Liver (tissue), 9 donors: ENCODE measurements around the gene GXYLT1. TPM values are rescaled to one million over a fixed set of nuclear protein-coding genes. Genes with fewer than 3 reads are reported as not detected.

Experiments used
- DNase-seq: peaks from one replicate; pipeline ENCODE4 v3.0.0-alpha.2; 2017; ENCODE audit warnings: low spot score
- H3K27ac ChIP-seq, 2 donors: one replicate each; pipeline ENCODE4 v1.7.0; 2013; ENCODE audit warnings: inconsistent platforms in 2 of 2, low read length in 2 of 2, control low read depth in 1 of 2, low read depth in 1 of 2, mild to moderate bottlenecking in 1 of 2
- H3K27me3 ChIP-seq, 4 donors: one replicate each; pipeline versions ENCODE4 v1.6.1 to v1.7.0; 2013; ENCODE audit warnings: low read length in 3 of 4, inconsistent platforms in 1 of 4, mild to moderate bottlenecking in 1 of 4, moderate library complexity in 1 of 4; ENCODE audit not compliant: control insufficient read depth in 4 of 4, insufficient read depth in 4 of 4
- H3K36me3 ChIP-seq, 4 donors: one replicate each; pipeline versions ENCODE4 v1.6.1 to v1.7.0; 2013; ENCODE audit warnings: low read length in 3 of 4, mild to moderate bottlenecking in 3 of 4, low read depth in 1 of 4, moderate library complexity in 1 of 4; ENCODE audit not compliant: control insufficient read depth in 4 of 4, insufficient read depth in 3 of 4
- H3K4me1 ChIP-seq, 4 donors: one replicate each; pipeline versions ENCODE4 v1.6.1 to v1.7.0; 2013; ENCODE audit warnings: low read length in 3 of 4, mild to moderate bottlenecking in 3 of 4, moderate library complexity in 1 of 4; ENCODE audit not compliant: control insufficient read depth in 4 of 4, insufficient read depth in 4 of 4
- H3K4me3 ChIP-seq, 3 donors: one replicate each; pipeline versions ENCODE4 v1.6.1 to v1.7.0; 2013; ENCODE audit warnings: low read length in 3 of 3, control low read depth in 1 of 3, low read depth in 1 of 3, mild to moderate bottlenecking in 1 of 3
- H3K9ac ChIP-seq, 2 donors: one replicate each; pipeline ENCODE4 v1.7.0; 2013; ENCODE audit warnings: low read length in 2 of 2, mild to moderate bottlenecking in 2 of 2, moderate library complexity in 2 of 2, control low read depth in 1 of 2, low read depth in 1 of 2
- H3K9me3 ChIP-seq, 4 donors: one replicate each; pipeline versions ENCODE4 v1.6.1 to v1.7.0; 2013; ENCODE audit warnings: low read length in 3 of 4; ENCODE audit not compliant: control insufficient read depth in 4 of 4
- ATF3 ChIP-seq: IDR thresholded peaks from 2 replicates; pipeline ENCODE4 v1.6.1; 2016; ENCODE audit warnings: antibody characterized with exemption
- EGR1 ChIP-seq, 2 donors: IDR thresholded peaks; 2 replicates each; pipeline ENCODE4 v1.6.1; 2016 to 2018; ENCODE audit warnings: antibody characterized with exemption in 2 of 2, low read depth in 2 of 2
- FOXA1 ChIP-seq: IDR thresholded peaks from 2 replicates; pipeline ENCODE4 v1.6.1; 2016; ENCODE audit warnings: antibody characterized with exemption
- FOXA2 ChIP-seq: IDR thresholded peaks from 2 replicates; pipeline ENCODE4 v1.6.1; 2016; ENCODE audit warnings: antibody characterized with exemption
- GABPA ChIP-seq, 2 donors: IDR thresholded peaks in 1 of 2; conservative IDR thresholded peaks in 1 of 2; 2 replicates each; pipeline ENCODE4 v1.6.1; 2016; ENCODE audit warnings: antibody characterized with exemption in 2 of 2, mild to moderate bottlenecking in 1 of 2, moderate library complexity in 1 of 2
- HNF4A ChIP-seq, 2 donors: conservative IDR thresholded peaks; 2 replicates each; pipeline ENCODE4 v1.6.1; 2016; ENCODE audit warnings: antibody characterized with exemption in 2 of 2, mild to moderate bottlenecking in 2 of 2
- HNF4G ChIP-seq: IDR thresholded peaks from 2 replicates; pipeline ENCODE4 v1.6.1; 2016; ENCODE audit warnings: antibody characterized with exemption
- JUND ChIP-seq, 2 donors: IDR thresholded peaks; 2 replicates each; pipeline ENCODE4 v1.6.1; 2016; ENCODE audit warnings: antibody characterized with exemption in 2 of 2
- MAX ChIP-seq: IDR thresholded peaks from 2 replicates; pipeline ENCODE4 v1.6.1; 2016; ENCODE audit warnings: antibody characterized with exemption
- NR2F2 ChIP-seq: IDR thresholded peaks from 2 replicates; pipeline ENCODE4 v1.6.1; 2016; ENCODE audit warnings: antibody characterized with exemption
- RAD21 ChIP-seq, 2 donors: IDR thresholded peaks; 2 replicates each; pipeline ENCODE4 v1.6.1; 2016; ENCODE audit warnings: antibody characterized with exemption in 2 of 2, mild to moderate bottlenecking in 2 of 2
- RXRA ChIP-seq, 2 donors: IDR thresholded peaks; 2 replicates each; pipeline ENCODE4 v1.6.1; 2017 to 2018; ENCODE audit warnings: antibody characterized with exemption in 2 of 2, mild to moderate bottlenecking in 1 of 2
- SP1 ChIP-seq: IDR thresholded peaks from 2 replicates; pipeline ENCODE4 v1.6.1; 2018; ENCODE audit warnings: antibody characterized with exemption, mild to moderate bottlenecking
- TAF1 ChIP-seq: conservative IDR thresholded peaks from 2 replicates; pipeline ENCODE4 v1.6.1; 2016; ENCODE audit warnings: antibody characterized with exemption, mild to moderate bottlenecking
- YY1 ChIP-seq: IDR thresholded peaks from 2 replicates; pipeline ENCODE4 v1.6.1; 2016; ENCODE audit warnings: antibody characterized with exemption, mild to moderate bottlenecking
- ZBTB33 ChIP-seq: IDR thresholded peaks from 2 replicates; pipeline ENCODE4 v1.6.1; 2016; ENCODE audit warnings: antibody characterized with exemption
- WGBS: extraction: QIAGEN DNeasy Blood & Tissue Kit; methylation state at CpG from one replicate; pipeline ENCODE4 v1.1.7; 2013; 5-methylcytosine and 5-hydroxymethylcytosine counted together
- polyA plus RNA-seq, 2 donors: library from polyadenylated mRNA; stranded (reverse) in 1 of 2; unstranded in 1 of 2; fragments of 200-250 nt in 1 of 2; fragments of >200 nt in 1 of 2; fragmentation: Nextera tagmentation in 1 of 2; extraction: Ambion mirVana in 1 of 2; gene quantifications; one replicate each; pipeline versions ENCODE4 v1.2.1 to v1.2.3, GENCODE V29; 2013 to 2015
- total RNA-seq, 2 donors: library from RNA; depleted of rRNA; stranded (reverse); fragments of >200 nt; gene quantifications; one replicate each; pipeline ENCODE4 v1.2.3, GENCODE V29; 2014
- TF ChIP-seq, protein P1 (sequence below): IDR thresholded peaks from 2 replicates; pipeline ENCODE4 v1.6.1; 2016; ENCODE audit warnings: antibody characterized with exemption, mild to moderate bottlenecking
- TF ChIP-seq, protein P2 (sequence below): fragments of 150-350 bp; IDR thresholded peaks from 2 replicates; pipeline ENCODE4 v1.5.1; 2017; ENCODE audit warnings: improper control_type of control experiment, low read depth, low read length; ENCODE audit not compliant: missing input control
- donor health status: healthy.
- donor health status: healthy.
- donor health status: healthy.
- donor health status: healthy.
- donor health status: healthy.

The GXYLT1 gene
- total and polyA plus RNA-seq, 4 donors = 2.8 to 13.7 (median 7.6) TPM

DNA sequence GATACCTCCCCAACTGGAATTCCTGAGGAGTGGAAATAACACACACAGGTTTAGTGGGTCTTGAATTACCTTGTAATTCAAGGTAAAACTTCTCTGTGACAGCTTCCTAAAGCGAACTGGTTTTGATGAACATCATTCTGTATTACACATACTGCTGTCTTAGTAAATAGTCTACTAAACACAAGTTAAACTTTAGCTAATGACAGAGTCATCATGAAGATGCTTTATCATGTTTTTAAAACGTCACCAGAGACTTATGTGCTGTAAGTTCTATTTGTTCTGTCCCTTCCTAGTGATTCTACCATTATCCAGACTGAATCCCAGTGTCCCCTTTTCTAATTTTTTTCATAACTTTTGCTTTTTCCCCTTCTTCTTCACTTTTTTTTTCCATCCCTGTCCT is 11.6 kb upstream of the GXYLT1 start:
- Histone ChIP-seq H3K9ac (no peak overlapping the region), H3K27ac (no peak overlapping the region), H3K27me3 (no peaks in the 10 kb centered on the region), H3K4me3 (no peak overlapping the region), H3K9me3 (no peaks in the 10 kb centered on the region), H3K36me3 (peaks cover 0 to 10% (median 8%) of the 10 kb centered on the region in 4 donors), H3K4me1 (peaks cover 0 to 5% (median under 1%) of the 10 kb centered on the region in 4 donors)
- 38% methylated on average over 2 of the region's 2 CpGs for WGBS
- DNase-seq = no peak
- no peak for TF ChIP-seq ATF3
- TF ChIP-seq MAX = no peak
- no peak for TF ChIP-seq JUND (IDR thresholded peaks at IDR 0.05)
- TF ChIP-seq EGR1 (IDR thresholded peaks at IDR 0.05; ENCODE audit: low read depth in 2 of 2) = no peak
- no peak for TF ChIP-seq GABPA (IDR thresholded peaks at IDR 0.05 in 1 of 2, conservative IDR thresholded peaks at IDR 0.05 in 1 of 2)
- no peak for TF ChIP-seq RXRA (IDR thresholded peaks at IDR 0.05)
- TF ChIP-seq FOXA2 = no peak
- TF ChIP-seq YY1 = no peak
- no peak for TF ChIP-seq TAF1
- TF ChIP-seq ZBTB33 = no peak
- TF ChIP-seq HNF4G = no peak
- no peak for TF ChIP-seq FOXA1

- Histone ChIP-seq H3K4me1 (peaks cover 0 to 18% (median 14%) of the 10 kb centered on the region in 4 donors), H3K9me3 (no peaks in the 10 kb centered on the region), H3K27ac (no peak overlapping the region), H3K36me3 (no peaks in the 10 kb centered on the region), H3K9ac (no peak overlapping the region), H3K4me3 (peak overlapping the region in 1 of 3 donors; percentile 97), H3K27me3 (no peaks in the 10 kb centered on the region)
- TF ChIP-seq SP1 (no peak), RXRA (IDR thresholded peaks at IDR 0.05) (no peak), RAD21 (IDR thresholded peaks at IDR 0.05) (no peak), MAX (no peak), YY1 (no peak), FOXA2 (no peak), JUND (IDR thresholded peaks at IDR 0.05) (no peak), EGR1 (IDR thresholded peaks at IDR 0.05; ENCODE audit: low read depth in 2 of 2) (no peak), GABPA (IDR thresholded peaks at IDR 0.05 in 1 of 2, conservative IDR thresholded peaks at IDR 0.05 in 1 of 2) (no peak), HNF4G (no peak), NR2F2 (no peak), ZBTB33 (no peak), HNF4A (conservative IDR thresholded peaks at IDR 0.05) (no peak), TAF1 (no peak), ATF3 (no peak), FOXA1 (no peak)
- TF ChIP-seq, protein P1, sequence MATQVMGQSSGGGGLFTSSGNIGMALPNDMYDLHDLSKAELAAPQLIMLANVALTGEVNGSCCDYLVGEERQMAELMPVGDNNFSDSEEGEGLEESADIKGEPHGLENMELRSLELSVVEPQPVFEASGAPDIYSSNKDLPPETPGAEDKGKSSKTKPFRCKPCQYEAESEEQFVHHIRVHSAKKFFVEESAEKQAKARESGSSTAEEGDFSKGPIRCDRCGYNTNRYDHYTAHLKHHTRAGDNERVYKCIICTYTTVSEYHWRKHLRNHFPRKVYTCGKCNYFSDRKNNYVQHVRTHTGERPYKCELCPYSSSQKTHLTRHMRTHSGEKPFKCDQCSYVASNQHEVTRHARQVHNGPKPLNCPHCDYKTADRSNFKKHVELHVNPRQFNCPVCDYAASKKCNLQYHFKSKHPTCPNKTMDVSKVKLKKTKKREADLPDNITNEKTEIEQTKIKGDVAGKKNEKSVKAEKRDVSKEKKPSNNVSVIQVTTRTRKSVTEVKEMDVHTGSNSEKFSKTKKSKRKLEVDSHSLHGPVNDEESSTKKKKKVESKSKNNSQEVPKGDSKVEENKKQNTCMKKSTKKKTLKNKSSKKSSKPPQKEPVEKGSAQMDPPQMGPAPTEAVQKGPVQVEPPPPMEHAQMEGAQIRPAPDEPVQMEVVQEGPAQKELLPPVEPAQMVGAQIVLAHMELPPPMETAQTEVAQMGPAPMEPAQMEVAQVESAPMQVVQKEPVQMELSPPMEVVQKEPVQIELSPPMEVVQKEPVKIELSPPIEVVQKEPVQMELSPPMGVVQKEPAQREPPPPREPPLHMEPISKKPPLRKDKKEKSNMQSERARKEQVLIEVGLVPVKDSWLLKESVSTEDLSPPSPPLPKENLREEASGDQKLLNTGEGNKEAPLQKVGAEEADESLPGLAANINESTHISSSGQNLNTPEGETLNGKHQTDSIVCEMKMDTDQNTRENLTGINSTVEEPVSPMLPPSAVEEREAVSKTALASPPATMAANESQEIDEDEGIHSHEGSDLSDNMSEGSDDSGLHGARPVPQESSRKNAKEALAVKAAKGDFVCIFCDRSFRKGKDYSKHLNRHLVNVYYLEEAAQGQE = no peak
- TF ChIP-seq, protein P2, sequence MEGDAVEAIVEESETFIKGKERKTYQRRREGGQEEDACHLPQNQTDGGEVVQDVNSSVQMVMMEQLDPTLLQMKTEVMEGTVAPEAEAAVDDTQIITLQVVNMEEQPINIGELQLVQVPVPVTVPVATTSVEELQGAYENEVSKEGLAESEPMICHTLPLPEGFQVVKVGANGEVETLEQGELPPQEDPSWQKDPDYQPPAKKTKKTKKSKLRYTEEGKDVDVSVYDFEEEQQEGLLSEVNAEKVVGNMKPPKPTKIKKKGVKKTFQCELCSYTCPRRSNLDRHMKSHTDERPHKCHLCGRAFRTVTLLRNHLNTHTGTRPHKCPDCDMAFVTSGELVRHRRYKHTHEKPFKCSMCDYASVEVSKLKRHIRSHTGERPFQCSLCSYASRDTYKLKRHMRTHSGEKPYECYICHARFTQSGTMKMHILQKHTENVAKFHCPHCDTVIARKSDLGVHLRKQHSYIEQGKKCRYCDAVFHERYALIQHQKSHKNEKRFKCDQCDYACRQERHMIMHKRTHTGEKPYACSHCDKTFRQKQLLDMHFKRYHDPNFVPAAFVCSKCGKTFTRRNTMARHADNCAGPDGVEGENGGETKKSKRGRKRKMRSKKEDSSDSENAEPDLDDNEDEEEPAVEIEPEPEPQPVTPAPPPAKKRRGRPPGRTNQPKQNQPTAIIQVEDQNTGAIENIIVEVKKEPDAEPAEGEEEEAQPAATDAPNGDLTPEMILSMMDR = no peak
- 85% methylated on average over 11 of the region's 11 CpGs for WGBS
- no peak for DNase-seq
Observed at GRCh38 chr12:42145552-42146215, 1.0 kb upstream of the GXYLT1 start.
